Chondrocyte (in vitro differentiated cells): Measurements from ENCODE around the gene MSANTD3. TPM values are rescaled to one million over a fixed set of nuclear protein-coding genes. Genes with fewer than 3 reads are reported as not detected.
"Not testable (repeated sequence)": the region's sequence is repeated elsewhere in the genome, so short reads cannot be mapped to it uniquely, and the experiment has no call there.

ENCODE experiments used
- DNase-seq: peaks from one replicate; pipeline ENCODE4 v3.0.0; 2021; ENCODE audit warnings: mixed read lengths, low spot score
- H3K27ac Mint-ChIP-seq: one replicate; pipeline ENCODE4 v1.8.0; 2021; ENCODE audit warnings: mild to moderate bottlenecking, moderate library complexity, mixed read lengths; ENCODE audit not compliant: unreplicated experiment
- H3K27me3 Mint-ChIP-seq: 2 replicates; pipeline ENCODE4 v1.8.0; 2021; ENCODE audit warnings: low read depth, mixed read lengths
- H3K36me3 Mint-ChIP-seq: 2 replicates; pipeline ENCODE4 v1.8.0; 2021; ENCODE audit warnings: low read depth, mixed read lengths
- H3K4me1 Mint-ChIP-seq: 2 replicates; pipeline ENCODE4 v1.8.0; 2021; ENCODE audit warnings: low read depth, mild to moderate bottlenecking, mixed read lengths
- H3K4me3 Mint-ChIP-seq: one replicate; pipeline ENCODE4 v1.8.0; 2021; ENCODE audit warnings: mild to moderate bottlenecking, moderate library complexity, mixed read lengths; ENCODE audit not compliant: unreplicated experiment
- H3K9me3 Mint-ChIP-seq: 2 replicates; pipeline ENCODE4 v1.8.0; 2021; ENCODE audit warnings: low read depth, mixed read lengths
- total RNA-seq: library from RNA; stranded (reverse); gene quantifications from 3 replicates; pipeline ENCODE4 v1.2.1, GENCODE V29; 2021
- TF ChIP-seq, protein P1 (sequence below): fragments of 200-600 bp; sonication (generic); IDR thresholded peaks from 2 replicates; pipeline ENCODE4 v1.5.0; 2021; ENCODE audit warnings: antibody characterized with exemption, mild to moderate bottlenecking, moderate library complexity

The MSANTD3 gene
- total RNA-seq, 1 donor from 2014 or later = 54.0 TPM

DNA sequence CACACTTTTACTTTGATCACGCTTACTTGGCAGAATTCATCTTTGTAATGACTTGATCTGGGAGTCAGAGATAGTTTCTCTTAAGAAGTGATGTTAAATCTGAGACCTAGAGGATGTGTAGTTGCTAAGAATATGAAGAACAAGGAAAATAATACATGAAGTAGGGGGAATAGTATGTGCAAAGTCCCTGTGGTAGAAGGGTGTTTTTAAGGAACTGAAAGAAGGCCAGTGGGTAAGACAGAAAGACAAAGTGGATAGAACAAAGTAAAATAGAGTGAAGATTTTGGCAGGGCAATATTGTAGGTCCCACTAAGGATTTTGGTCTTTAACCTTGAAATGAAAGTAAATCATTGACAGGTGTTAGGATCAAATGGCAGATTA, 17.8 kb upstream of the MSANTD3 start:
- no peak overlapping the region for H3K27ac Mint-ChIP-seq
- no peak for DNase-seq
- H3K4me1 Mint-ChIP-seq = peaks cover 11% of the 10 kb centered on the region
- no peaks in the 10 kb centered on the region for H3K27me3 Mint-ChIP-seq
- H3K36me3 Mint-ChIP-seq = no peaks in the 10 kb centered on the region
- TF ChIP-seq, protein P1, sequence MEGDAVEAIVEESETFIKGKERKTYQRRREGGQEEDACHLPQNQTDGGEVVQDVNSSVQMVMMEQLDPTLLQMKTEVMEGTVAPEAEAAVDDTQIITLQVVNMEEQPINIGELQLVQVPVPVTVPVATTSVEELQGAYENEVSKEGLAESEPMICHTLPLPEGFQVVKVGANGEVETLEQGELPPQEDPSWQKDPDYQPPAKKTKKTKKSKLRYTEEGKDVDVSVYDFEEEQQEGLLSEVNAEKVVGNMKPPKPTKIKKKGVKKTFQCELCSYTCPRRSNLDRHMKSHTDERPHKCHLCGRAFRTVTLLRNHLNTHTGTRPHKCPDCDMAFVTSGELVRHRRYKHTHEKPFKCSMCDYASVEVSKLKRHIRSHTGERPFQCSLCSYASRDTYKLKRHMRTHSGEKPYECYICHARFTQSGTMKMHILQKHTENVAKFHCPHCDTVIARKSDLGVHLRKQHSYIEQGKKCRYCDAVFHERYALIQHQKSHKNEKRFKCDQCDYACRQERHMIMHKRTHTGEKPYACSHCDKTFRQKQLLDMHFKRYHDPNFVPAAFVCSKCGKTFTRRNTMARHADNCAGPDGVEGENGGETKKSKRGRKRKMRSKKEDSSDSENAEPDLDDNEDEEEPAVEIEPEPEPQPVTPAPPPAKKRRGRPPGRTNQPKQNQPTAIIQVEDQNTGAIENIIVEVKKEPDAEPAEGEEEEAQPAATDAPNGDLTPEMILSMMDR = no peak
- H3K4me3 Mint-ChIP-seq = no peak overlapping the region
- peaks cover 3% of the 10 kb centered on the region for H3K9me3 Mint-ChIP-seq

DNA sequence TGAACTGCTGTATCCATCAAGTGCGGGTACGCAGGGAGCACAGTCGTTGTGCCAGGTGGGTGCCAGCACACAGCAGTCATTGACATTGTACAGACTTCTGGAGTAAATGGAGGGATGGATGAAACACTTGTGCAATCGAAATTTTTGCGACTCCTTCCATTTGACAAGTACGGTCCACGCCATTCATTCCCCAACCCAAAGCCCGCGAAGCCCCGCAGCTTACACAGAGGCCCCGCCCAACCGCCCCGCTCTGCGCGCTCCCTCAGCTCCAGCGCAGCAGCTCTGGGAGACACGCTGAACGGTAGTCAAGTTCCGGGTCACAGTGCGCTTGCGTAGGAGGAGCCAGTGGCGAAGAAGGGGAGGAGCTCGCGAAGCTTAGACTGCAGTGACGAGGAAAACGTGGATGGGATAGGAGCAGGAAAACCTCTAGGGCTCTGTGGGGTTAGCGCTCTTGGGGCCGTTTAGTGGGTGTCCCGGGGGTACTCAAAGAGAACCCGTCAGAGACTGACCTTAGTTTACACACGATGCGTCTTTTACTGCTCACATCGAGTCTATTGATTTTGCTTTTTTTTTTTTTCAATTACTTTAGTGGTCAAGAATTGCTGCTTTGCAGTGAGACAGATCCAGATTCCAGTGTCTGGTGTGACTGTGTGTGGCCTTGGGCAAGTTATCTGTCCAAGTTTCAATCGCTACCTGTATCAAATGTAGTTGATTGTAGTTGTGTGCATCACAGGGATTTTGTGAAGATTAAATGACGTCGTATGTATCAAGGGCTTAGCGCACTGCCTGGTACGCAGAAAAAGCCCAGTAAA, 15.3 kb upstream of the MSANTD3 start:
- Mint-ChIP-seq H3K27ac (peak overlapping the region; percentile 69), H3K9me3 (peaks cover 3% of the 10 kb centered on the region), H3K36me3 (no peaks in the 10 kb centered on the region), H3K4me1 (peaks cover 11% of the 10 kb centered on the region), H3K27me3 (no peaks in the 10 kb centered on the region), H3K4me3 (peak overlapping the region; percentile 89)
- peak; percentile 94 for DNase-seq
- TF ChIP-seq, protein P1 = no peak

DNA sequence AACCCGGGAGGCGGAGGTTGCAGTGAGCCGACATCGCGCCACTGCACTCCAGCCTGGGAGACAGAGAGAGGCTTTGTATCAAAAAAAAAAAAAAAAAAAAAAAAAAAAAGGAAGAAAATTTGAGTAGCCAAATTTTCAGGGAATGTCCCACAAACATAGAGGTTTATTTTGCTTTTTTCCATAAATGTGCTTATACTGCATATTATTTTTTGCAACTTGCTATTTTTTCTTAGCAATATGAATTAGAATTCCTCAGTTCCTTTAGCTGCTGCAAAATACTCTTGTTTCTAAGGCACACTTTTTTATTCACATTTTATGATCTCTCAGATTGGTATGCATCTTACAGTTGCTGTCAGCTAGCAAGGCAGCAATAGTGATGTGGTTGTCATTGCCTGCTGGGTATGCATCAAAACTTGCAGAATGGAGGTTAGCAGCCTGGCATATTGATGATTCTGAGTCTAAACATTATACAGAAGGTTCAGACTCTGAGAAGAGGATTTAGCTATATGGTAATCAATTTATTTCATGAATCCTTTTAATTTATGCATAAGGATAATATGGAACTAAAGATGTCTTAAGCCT, 13.0 kb upstream of the MSANTD3 start:
- Mint-ChIP-seq H3K27me3 (no peaks in the 10 kb centered on the region), H3K9me3 (peaks cover 3% of the 10 kb centered on the region), H3K36me3 (no peaks in the 10 kb centered on the region), H3K4me3 (no peak overlapping the region), H3K4me1 (peaks cover 11% of the 10 kb centered on the region), H3K27ac (no peak overlapping the region)
- no peak for DNase-seq
- TF ChIP-seq, protein P1 = no peak

DNA sequence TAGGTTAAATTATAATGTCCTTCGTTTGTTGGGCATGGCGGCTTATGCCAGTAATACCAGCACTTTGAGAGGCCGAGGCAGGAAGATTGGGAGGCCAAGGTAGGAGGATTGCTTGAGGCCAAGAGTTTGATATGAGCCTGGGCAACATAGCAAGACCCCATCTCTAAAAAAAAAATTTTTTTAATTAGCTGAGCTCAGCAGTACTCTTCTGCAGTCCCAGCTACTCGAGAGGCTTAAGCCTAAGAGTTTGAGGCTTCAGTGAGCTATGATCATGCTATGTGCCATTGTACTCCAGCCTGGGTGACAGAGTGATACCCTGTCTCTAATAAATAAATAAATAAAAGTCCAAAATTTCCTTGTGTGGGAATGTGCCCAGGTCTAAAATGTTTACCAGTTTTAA, 9.1 kb upstream of the MSANTD3 start:
- TF ChIP-seq, protein P1 = no peak
- H3K27me3 Mint-ChIP-seq = no peaks in the 10 kb centered on the region
- H3K9me3 Mint-ChIP-seq = no peaks in the 10 kb centered on the region
- no peak for DNase-seq
- no peak overlapping the region for H3K4me3 Mint-ChIP-seq
- H3K36me3 Mint-ChIP-seq = no peaks in the 10 kb centered on the region
- no peak overlapping the region for H3K27ac Mint-ChIP-seq
- H3K4me1 Mint-ChIP-seq = no peaks in the 10 kb centered on the region

DNA sequence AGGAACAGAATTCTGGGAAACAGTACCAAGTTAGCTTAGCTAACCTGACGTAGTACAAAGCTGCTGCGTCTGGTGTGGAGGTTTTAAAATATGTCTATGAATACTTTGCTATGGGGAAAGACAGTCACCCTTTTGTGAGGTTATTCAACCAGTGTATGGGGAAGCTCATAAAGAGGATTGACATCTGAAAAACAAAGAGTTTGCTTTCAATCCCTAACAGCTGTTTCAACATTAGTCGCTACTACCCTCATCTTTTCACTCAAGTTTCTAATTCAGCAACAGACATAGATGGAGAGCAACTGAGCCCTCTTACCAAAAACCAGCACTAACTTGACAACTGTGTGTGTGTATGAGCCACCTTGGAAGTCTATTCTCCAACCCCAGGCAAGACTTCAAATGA, 7.8 kb upstream of the MSANTD3 start:
- no peaks in the 10 kb centered on the region for H3K27me3 Mint-ChIP-seq
- H3K36me3 Mint-ChIP-seq = no peaks in the 10 kb centered on the region
- H3K4me3 Mint-ChIP-seq = no peak overlapping the region
- H3K27ac Mint-ChIP-seq = no peak overlapping the region
- no peaks in the 10 kb centered on the region for H3K4me1 Mint-ChIP-seq
- DNase-seq = no peak
- H3K9me3 Mint-ChIP-seq = no peaks in the 10 kb centered on the region
- TF ChIP-seq, protein P1 = no peak

DNA sequence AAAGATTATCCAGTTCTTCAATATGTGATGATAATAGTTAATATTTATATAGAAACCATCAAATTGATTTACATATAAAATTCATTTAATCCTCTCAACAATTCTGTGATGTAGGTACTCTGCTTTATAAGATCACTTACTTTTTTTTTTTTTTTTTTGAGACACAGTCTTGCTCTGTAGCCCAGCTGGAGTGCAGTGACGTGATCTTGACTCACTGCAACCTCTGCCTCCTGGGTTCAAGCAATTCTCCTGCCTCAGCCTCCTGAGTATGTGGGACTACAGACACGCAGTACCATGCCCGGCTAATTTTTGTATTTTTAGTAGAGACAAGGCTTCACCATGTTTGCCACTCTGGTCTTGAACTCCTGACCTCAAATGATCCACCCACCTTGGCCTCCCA, 5.8 kb upstream of the MSANTD3 start:
- not testable (repeated sequence) for H3K36me3 Mint-ChIP-seq, H3K27ac Mint-ChIP-seq, H3K9me3 Mint-ChIP-seq, H3K27me3 Mint-ChIP-seq, H3K4me1 Mint-ChIP-seq, DNase-seq, H3K4me3 Mint-ChIP-seq
